NCI-H1417 treated with DMSO at 0.1 percent for 48 hours (cell line): ENCODE results near the gene ITPR3.
A peak's percentile ranks its signal among the peaks of the same experiment; 100 is the strongest.

Experiments used
- DNase-seq: peaks from one replicate; lab custom pipeline; 2025; lab: John Stamatoyannopoulos, UW

ITPR3 gene

DNA sequence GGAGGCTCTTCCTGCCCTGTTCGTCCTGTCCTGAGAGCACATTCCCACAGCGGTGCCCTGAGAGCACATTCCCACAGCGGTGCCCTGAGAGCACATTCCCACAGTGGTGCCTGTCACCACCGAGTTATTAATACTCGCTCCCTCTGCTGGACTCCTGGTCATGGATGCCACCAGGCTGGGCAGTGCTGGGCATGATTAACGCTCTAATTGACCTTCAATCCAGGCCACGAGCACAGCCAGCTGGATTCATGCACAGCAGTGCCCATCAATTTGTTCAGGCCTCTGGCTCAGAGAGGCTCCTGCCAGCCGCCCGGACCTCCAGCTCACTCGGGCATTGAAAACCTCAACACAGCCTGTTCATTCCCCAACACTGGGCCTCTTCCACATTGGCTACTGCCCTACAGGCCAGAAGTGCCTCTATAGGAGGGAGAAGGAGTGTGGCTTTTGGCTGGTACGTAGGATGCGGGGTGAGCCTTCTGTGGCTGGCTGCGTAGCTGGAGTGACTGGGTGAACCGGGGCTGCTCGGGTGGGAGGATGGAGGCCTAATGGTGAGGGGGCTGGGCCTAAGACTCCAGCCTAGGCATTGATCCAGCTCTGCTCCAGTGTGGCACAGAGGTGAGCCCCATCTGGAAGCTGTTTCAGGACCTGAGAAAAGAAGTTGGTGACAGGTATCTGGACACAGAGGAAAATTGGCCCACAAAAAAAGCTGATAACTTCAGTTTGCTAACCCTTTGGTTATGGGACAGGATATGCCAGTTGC is 116.3 kb downstream of the ITPR3 start:
- DNase-seq = no peak

- no peak for DNase-seq
These were observed 117.0 kb downstream of the ITPR3 start for GRCh38 chr6:33738153-33738552.

- DNase-seq = no peak
These were observed 117.8 kb downstream of the ITPR3 start for GRCh38 chr6:33738879-33739278.

GRCh38 chr6:33739571-33739970 is 118.4 kb downstream of the ITPR3 start:
- no peak for DNase-seq

DNA sequence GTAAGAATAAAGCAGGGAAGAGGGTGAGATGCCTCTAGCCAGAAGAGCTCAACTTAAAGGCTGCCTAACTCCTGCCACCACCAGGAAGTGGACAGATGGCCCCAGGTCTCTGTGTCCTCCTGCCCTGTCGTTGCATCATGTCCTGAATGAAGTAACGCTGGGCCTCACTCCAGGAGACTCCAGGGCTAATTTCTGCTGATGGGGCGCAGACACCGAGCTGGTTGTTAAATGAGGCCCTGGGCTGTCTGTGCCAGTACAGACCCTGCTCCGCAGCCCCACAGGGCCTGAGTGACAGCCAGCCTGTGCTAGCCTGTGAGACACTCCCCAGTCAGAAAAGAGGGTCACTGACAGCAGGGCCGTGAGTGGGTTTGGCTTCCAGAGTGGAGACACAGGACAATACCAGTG is 119.1 kb downstream of the ITPR3 start:
- no peak for DNase-seq

GRCh38 chr6:33740794-33741193 is 119.7 kb downstream of the ITPR3 start:
- no peak for DNase-seq

DNA sequence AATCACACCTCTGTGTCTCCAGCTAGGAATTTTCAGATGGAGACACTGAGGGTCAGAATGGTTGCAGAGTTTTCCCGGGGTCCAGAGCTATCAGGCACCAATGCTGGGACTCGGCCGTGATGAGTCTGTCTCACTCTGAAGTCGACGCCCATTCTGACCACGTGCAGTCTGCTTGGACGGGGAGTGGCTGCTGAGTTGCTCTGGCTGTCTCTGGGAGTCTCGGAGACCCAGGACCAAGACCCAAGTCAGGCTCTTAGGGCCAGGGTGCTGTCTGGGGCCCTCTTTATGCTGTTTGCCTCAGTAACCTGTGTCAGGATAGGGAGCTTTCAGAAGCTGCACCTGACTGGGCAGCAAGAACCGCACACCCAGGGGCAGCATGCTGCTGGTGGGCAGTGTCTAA is 121.0 kb downstream of the ITPR3 start:
- no peak for DNase-seq

DNA sequence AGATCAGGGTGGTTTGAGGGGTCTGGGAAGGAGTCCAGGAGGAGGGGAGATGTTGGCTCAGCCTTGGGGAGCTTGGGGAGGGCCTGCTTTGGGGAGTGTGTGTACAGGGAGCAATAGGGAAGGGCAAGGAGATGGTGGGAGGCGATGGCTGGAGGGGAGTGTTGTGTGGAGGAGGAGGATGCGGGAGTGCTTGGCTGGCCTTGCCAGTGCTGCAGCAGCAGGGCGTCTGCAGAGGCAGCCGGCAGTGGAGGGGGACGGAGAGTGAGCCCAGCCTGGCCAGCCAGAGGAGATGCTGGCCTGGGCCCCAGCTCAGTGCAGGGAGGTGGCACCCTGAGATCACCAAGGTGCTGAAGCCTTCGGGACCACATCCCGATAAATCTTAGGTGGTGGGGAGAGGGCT is 121.7 kb downstream of the ITPR3 start:
- no peak for DNase-seq

DNA sequence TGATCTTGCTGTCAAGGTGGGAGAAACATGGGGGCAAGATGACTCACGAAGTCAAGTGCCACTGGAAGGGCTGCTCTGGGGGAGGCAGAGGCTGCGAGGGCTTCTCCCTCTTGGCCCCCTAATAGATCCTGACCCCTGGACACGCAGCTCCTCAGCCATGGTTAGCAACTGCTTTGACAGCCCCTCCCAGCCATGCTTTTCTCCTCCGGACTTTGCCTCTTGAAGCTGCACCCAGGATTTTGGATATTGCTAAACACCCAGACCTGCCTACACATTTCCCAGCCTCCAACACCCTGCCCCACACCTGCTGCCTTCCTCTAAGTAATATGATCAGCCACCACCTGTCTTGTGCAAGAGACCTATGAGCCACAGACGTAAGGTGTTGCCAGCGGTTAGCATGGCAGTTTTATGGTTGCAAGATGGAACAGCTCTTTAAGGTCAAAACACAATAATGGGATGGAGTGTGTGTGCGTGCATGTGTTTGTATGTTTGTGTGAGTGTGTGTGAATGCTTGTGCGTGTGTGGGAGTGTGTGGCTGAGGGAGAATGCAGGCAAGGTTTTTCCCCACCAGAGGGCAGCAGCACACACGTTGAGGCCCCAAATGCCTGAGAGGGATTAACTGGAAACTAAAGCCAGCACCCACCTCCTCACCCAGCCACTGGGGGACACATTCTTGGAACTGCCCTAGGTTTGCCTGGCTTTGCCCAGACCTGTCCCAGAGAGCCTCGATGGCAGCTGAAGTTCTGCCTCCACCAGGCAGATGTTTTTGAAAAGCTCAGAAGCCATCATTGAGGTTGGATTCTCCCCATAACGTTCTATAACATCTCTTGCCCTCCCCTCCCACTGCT is 123.1 kb downstream of the ITPR3 start:
- peak; percentile 49 for DNase-seq

GRCh38 chr6:33744895-33745546 is 123.9 kb downstream of the ITPR3 start:
- no peak for DNase-seq

GRCh38 chr6:33745548-33745947 is 124.4 kb downstream of the ITPR3 start:
- DNase-seq = no peak
